ENCODE data around the gene CDC20.

DNA sequence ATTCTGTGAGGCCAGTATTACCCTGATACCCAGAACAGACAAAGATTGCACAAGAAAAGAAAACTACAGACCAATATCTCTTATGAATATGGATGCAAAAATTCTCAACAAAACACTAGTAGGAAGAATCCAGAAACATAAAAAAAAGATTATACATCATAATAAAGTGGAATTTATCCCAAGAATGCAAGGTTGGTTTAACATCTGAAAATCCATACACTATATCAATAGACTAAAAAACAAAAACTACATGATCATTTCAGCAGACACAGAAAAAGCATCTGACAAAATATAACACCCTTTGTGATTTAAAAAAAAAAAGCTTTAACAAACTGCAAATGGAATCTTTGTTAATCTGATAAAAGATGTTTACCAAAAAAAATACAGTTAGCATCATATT, 33.4 kb upstream of the CDC20 start:
- TF ChIP-seq, protein P1, sequence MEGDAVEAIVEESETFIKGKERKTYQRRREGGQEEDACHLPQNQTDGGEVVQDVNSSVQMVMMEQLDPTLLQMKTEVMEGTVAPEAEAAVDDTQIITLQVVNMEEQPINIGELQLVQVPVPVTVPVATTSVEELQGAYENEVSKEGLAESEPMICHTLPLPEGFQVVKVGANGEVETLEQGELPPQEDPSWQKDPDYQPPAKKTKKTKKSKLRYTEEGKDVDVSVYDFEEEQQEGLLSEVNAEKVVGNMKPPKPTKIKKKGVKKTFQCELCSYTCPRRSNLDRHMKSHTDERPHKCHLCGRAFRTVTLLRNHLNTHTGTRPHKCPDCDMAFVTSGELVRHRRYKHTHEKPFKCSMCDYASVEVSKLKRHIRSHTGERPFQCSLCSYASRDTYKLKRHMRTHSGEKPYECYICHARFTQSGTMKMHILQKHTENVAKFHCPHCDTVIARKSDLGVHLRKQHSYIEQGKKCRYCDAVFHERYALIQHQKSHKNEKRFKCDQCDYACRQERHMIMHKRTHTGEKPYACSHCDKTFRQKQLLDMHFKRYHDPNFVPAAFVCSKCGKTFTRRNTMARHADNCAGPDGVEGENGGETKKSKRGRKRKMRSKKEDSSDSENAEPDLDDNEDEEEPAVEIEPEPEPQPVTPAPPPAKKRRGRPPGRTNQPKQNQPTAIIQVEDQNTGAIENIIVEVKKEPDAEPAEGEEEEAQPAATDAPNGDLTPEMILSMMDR (IDR thresholded peaks at IDR 0.05) = no peak
- no peak for TF ChIP-seq POLR2A (IDR thresholded peaks at IDR 0.05)
